Progenitor cell of endocrine pancreas (in vitro differentiated cells): ENCODE results near the gene EGFR. TPM values are rescaled to one million over a fixed set of nuclear protein-coding genes. Genes with fewer than 3 reads are reported as not detected.

Experiments used
- DNase-seq: peaks from one replicate; pipeline ENCODE4 v3.0.0; 2021; ENCODE audit warnings: low spot score; ENCODE audit not compliant: unreplicated experiment
- H3K27ac Mint-ChIP-seq: 2 replicates; pipeline ENCODE4 v1.8.0; 2021; ENCODE audit warnings: mild to moderate bottlenecking, moderate library complexity, mixed read lengths
- H3K27me3 Mint-ChIP-seq: 2 replicates; pipeline ENCODE4 v1.8.0; 2021; ENCODE audit warnings: mixed read lengths
- H3K36me3 Mint-ChIP-seq: 2 replicates; pipeline ENCODE4 v1.8.0; 2022; ENCODE audit warnings: mixed read lengths; ENCODE audit not compliant: insufficient read depth
- H3K4me1 Mint-ChIP-seq: 2 replicates; pipeline ENCODE4 v1.8.0; 2021; ENCODE audit warnings: low read depth, mixed read lengths
- H3K4me3 Mint-ChIP-seq: 2 replicates; pipeline ENCODE4 v1.8.0; 2021; ENCODE audit warnings: low read depth, mild to moderate bottlenecking, moderate library complexity, mixed read lengths
- H3K9me3 Mint-ChIP-seq: 2 replicates; pipeline ENCODE4 v1.8.0; 2021; ENCODE audit warnings: low read depth, mixed read lengths
- CTCF ChIP-seq: fragments of 200-600 bp; sonication (generic); IDR thresholded peaks from one replicate; pipeline ENCODE4 v1.5.0; 2021; ENCODE audit warnings: antibody characterized with exemption, mild to moderate bottlenecking; ENCODE audit not compliant: unreplicated experiment
- total RNA-seq: library from RNA; stranded (reverse); gene quantifications from 2 replicates; pipeline ENCODE4 v1.2.1, GENCODE V29; 2021

EGFR gene
- total RNA-seq, 1 donor from 2014 or later: 43.8 TPM

DNA sequence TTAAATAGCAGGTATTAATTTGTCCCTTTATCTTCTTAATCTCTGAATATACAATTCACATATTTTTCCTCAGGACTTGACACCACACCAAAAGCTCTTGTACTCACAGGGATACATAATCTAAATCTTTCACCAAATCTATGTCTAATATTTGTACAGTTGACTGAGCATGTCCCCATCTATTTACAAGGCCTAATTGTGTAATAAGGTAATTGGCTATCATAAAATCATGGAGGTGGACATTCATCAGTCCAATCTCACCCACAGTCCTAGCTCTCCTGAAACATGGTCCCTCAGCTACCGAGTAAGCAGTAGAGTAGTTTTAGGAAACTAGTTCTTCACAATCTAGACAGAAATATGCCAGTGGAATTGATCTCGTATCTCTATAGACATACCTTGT lies 30.3 kb upstream of the EGFR start:
- TF ChIP-seq CTCF: no peak
- Mint-ChIP-seq H3K27ac (no peak overlapping the region), H3K27me3 (no peaks in the 10 kb centered on the region), H3K4me3 (no peak overlapping the region), H3K9me3 (peaks cover 10% of the 10 kb centered on the region), H3K36me3 (no peaks in the 10 kb centered on the region), H3K4me1 (peaks cover 6% of the 10 kb centered on the region)
- no peak for DNase-seq

DNA sequence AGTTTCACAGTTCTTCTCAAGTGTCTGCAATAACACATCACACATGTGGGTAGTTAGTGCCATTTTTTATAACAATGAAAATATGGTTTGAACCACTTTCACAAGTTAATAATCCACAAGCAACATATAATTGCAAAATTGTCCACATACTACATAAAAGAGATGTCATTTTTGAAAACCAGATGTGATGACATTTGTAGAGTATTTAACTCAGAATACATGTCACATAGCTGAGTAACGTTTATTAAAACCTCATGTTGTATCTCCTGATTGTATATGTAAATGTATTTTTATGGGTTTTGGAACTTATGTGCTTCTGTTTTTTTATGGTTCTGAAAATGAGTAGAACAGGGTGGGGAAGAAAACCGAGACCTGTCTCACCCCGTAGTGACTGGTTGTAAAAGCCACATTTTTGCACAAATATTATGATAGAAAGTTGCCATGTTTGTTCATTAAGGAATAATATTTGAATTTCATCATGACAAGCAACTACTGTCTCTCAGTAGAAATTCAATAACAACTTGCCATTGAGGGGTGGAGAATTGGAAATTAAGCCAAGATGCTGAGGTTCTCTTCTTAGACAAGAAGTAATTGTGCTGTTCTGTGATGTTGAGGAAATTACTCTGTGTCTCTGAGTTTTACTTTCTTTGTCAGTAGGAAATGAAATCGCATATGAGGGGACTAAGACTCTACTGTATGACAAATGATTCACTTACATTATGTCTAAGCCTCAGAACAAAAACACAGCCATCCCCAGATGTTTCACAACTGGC lies 29.2 kb upstream of the EGFR start:
- Mint-ChIP-seq H3K9me3 (peaks cover 5% of the 10 kb centered on the region), H3K4me1 (peaks cover 6% of the 10 kb centered on the region), H3K27me3 (no peaks in the 10 kb centered on the region), H3K36me3 (no peaks in the 10 kb centered on the region), H3K27ac (no peak overlapping the region), H3K4me3 (no peak overlapping the region)
- TF ChIP-seq CTCF: no peak
- DNase-seq: no peak

GRCh38 chr7:54991341-54991740 lies 27.5 kb upstream of the EGFR start:
- Mint-ChIP-seq H3K36me3 (no peaks in the 10 kb centered on the region), H3K27me3 (no peaks in the 10 kb centered on the region), H3K9me3 (no peaks in the 10 kb centered on the region), H3K27ac (no peak overlapping the region), H3K4me1 (peaks cover 6% of the 10 kb centered on the region), H3K4me3 (no peak overlapping the region)
- no peak for TF ChIP-seq CTCF
- no peak for DNase-seq

DNA sequence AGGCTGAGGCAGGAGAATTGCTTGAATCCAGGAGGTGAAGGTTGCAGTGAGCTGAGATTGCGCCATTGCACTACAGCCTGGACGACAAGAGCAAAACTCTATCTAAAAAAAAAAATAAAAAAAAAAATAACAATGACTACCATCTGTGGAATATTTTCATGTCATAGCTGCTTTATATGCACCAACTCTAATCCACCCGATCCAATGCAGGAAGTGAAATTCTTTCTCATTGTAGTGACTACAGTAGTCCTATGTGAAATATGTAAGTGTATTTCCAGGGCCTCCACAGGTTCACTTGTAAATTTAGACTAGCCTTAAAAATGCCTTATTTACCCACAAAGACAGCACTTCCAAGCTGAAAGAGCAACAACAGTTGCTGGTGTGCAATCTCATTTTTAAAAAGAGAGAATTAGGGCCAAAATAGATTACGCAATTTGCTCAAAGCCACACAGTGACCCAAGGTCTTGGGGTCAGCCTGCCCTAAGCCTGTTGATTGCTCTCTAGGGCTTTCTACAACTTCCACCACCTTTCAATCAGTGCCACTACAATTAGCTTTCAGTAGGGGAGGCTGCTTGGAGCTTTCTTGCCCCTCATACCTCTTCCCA lies 25.8 kb upstream of the EGFR start:
- no peak overlapping the region for H3K27ac Mint-ChIP-seq
- TF ChIP-seq CTCF: no peak
- no peaks in the 10 kb centered on the region for H3K36me3 Mint-ChIP-seq
- H3K4me3 Mint-ChIP-seq: no peak overlapping the region
- H3K4me1 Mint-ChIP-seq: peaks cover 4% of the 10 kb centered on the region
- H3K9me3 Mint-ChIP-seq: no peaks in the 10 kb centered on the region
- no peaks in the 10 kb centered on the region for H3K27me3 Mint-ChIP-seq
- DNase-seq: no peak

DNA sequence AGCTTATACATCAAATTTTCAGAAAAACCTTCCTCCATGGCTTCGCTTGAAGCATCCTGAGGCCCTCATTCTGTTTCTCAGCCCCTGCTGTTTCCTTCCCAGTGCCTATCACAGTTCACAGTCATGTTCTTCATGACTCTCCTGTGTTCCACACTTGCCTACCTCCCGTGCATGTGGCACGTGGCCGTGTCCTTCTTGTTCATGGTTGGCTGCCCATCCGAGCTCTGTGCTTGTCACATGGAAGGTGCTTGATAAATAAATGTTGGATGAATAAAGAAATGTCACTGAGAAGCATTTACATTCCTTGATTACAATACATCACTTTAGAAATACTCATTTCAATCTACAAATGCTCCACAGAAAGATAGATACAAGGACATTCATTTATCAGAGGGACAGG lies 23.7 kb upstream of the EGFR start:
- Mint-ChIP-seq H3K27me3 (no peaks in the 10 kb centered on the region), H3K4me3 (no peak overlapping the region), H3K36me3 (no peaks in the 10 kb centered on the region), H3K4me1 (no peaks in the 10 kb centered on the region), H3K9me3 (no peaks in the 10 kb centered on the region), H3K27ac (no peak overlapping the region)
- TF ChIP-seq CTCF: no peak
- no peak for DNase-seq
